Measurements from ENCODE around the gene LAGE3. TPM values are rescaled to one million over a fixed set of nuclear protein-coding genes. Genes with fewer than 3 reads are reported as not detected.

The LAGE3 gene, protein sequence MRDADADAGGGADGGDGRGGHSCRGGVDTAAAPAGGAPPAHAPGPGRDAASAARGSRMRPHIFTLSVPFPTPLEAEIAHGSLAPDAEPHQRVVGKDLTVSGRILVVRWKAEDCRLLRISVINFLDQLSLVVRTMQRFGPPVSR
- total RNA-seq = 10.4 and 12.2 TPM in 2 replicates

GRCh38 chrX:154478728-154479622 lies at the start of gene LAGE3:
Gene LAGE3 (minus strand): TSS chrX:154479281. CDS start chrX:154478915, 366 bp downstream.

GRCh38 chrX:154515966-154516655 lies 37.0 kb upstream of the LAGE3 start, which contains the start of gene FAM3A:
Gene FAM3A (minus strand): TSS chrX:154516232. CDS start chrX:154515772, 460 bp downstream.

DNA sequence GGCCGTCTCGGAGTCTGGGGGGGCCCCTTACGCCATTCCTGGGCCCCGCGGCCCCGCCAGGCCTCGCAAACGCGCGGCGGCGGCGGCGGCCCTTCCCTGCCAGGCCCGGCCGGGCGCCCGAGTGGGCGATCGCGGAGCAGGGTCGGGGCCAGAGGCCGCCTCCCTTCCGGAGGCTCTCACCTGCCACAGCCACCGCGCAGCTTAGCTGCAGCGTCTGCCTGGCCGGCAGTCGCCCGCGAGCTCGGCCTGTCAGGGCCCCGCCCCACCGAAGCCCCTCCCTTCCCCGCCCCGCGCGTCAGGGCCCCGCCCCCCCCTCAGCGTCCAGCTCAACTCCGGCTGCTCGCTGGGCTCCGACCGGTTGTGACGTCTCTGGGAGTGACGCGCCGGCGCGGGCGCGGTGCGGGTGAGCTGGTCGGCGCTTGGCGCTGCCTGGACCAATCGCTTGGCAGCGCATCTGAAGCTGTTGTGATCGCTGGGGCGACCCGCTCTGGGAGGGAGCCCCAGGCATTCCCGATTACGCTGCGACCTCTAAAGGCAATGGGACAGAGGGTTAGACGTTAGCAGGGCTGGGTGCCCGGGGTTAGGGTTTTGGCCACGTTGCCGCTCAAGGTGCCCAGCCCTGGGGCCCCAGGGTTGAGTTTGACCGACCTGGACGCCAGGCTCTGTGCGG lies 11.5 kb upstream of the LAGE3 start, which contains the start of gene SLC10A3:
SLC10A3 (minus strand) TSS at position 216 of the 670 bp plus-strand sequence. CDS start 1,689 bp downstream, outside the sequence.

GRCh38 chrX:154486396-154487207 lies 7.5 kb upstream of the LAGE3 start, which contains the start of gene UBL4A:
Gene UBL4A (minus strand): TSS chrX:154486615. CDS start chrX:154486584, 31 bp downstream.

GRCh38 chrX:154458116-154458953 lies 20.7 kb downstream of the LAGE3 start, which contains the start of gene PLXNA3:
Gene PLXNA3 (plus strand): TSS chrX:154458281. CDS start chrX:154460184, 1,903 bp downstream.

DNA sequence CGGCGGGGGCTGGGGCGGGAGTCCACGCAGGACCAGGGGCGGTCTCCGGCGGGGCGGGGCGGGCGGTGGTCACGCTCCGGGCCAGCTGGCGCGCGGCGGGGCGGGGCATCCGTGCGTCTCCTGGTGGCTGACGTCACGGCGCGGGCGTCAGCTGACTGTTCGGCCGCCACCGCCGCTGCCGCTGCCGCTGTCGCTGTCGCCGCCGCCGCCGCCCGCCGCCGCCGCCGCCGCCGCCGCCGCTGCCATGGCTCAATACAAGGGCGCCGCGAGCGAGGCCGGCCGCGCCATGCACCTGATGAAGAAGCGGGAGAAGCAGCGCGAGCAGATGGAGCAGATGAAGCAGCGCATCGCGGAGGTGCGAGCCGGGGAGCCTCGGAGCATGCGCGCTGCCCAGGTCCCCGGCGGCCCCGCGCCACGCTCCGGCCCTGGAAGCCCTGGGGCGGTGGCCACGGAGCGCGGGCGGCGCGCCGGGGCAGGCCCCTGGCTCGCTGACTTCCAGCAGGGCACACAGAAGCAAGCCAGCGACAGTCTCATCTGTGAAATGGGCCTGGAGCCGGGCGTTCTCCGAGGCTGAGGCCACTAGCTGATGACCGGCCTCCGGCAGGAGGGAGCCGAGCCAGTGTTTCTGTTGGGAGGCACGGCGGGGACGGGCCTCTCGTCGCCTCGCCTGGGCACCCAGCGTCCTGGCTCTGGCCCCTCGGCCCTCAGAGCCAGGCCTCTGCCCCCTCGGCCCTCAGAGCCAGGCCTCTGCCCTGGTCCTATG lies 34.9 kb downstream of the LAGE3 start, which contains the start of gene FAM50A:
FAM50A (plus strand) TSS at position 150 of the 763 bp plus-strand sequence; CDS start at position 245, 95 bp downstream.

GRCh38 chrX:154436983-154437752 lies 41.9 kb downstream of the LAGE3 start, which contains the start of gene GDI1:
Gene GDI1 (plus strand): TSS chrX:154437154. CDS start chrX:154437255, 101 bp downstream.

GRCh38 chrX:154428176-154429171 lies 50.6 kb downstream of the LAGE3 start, which contains the start of gene ATP6AP1:
Gene ATP6AP1 (plus strand): TSS chrX:154428677. CDS start chrX:154428693, 16 bp downstream.

Other genes with a start within 250 kb of the LAGE3 start
- not detected in 2 replicates for gene OPN1MW3, start 221.7 kb downstream of the LAGE3 start, total RNA-seq
- not detected in 2 replicates for gene TEX28, start 184.2 kb downstream of the LAGE3 start, total RNA-seq
- not detected in 2 replicates for gene TKTL1, start 183.5 kb downstream of the LAGE3 start, total RNA-seq
- 2,046 and 3,187 TPM in 2 replicates for gene FLNA, start 104.6 kb downstream of the LAGE3 start, total RNA-seq
- gene EMD, start 100.0 kb downstream of the LAGE3 start, total RNA-seq = 19.9 and 20.2 TPM in 2 replicates
- 2,577 and 3,067 TPM in 2 replicates for gene RPL10, start 80.9 kb downstream of the LAGE3 start, total RNA-seq
- gene DNASE1L1, start 70.0 kb downstream of the LAGE3 start, total RNA-seq = 105 and 122 TPM in 2 replicates
- 13.2 and 32.1 TPM in 2 replicates for gene TAFAZZIN, start 67.7 kb downstream of the LAGE3 start, total RNA-seq
- 62.0 and 87.5 TPM in 2 replicates for gene ATP6AP1, start 50.6 kb downstream of the LAGE3 start, total RNA-seq
- 64.1 and 110 TPM in 2 replicates for gene GDI1, start 42.1 kb downstream of the LAGE3 start, total RNA-seq
- 83.4 and 111 TPM in 2 replicates for gene FAM50A, start 35.1 kb downstream of the LAGE3 start, total RNA-seq
- 8.3 and 16.8 TPM in 2 replicates for gene PLXNA3, start 21.0 kb downstream of the LAGE3 start, total RNA-seq
- gene UBL4A, start 7.3 kb upstream of the LAGE3 start, total RNA-seq = 32.7 and 47.2 TPM in 2 replicates
- 8.2 and 14.5 TPM in 2 replicates for gene SLC10A3, start 11.3 kb upstream of the LAGE3 start, total RNA-seq
- gene FAM3A, start 37.0 kb upstream of the LAGE3 start, total RNA-seq = 23.0 and 32.4 TPM in 2 replicates
- gene G6PD, start 67.6 kb upstream of the LAGE3 start, total RNA-seq = 34.5 and 66.3 TPM in 2 replicates
- 12.0 and 13.6 TPM in 2 replicates for gene IKBKG, start 68.3 kb upstream of the LAGE3 start, total RNA-seq
- not detected in 2 replicates for gene CTAG1A, start 105.9 kb upstream of the LAGE3 start, total RNA-seq
- gene CTAG1B, start 140.0 kb upstream of the LAGE3 start, total RNA-seq = not detected in 2 replicates
- gene CTAG2, start 174.3 kb upstream of the LAGE3 start, total RNA-seq = not detected in 2 replicates